ENCODE measurements around the gene DTX1.

- TF ChIP-seq GATA2 (IDR thresholded peaks at IDR 0.05; ENCODE audit: low read depth, low read length) (no peak), GATA3 (IDR thresholded peaks at IDR 0.05; ENCODE audit: low read depth, low read length) (no peak)
Observed at GRCh38 chr12:113138826-113139225, 82.3 kb downstream of the DTX1 start.

All from SH-SY5Y (cell line).